SK-N-SH (cell line): Measurements from ENCODE around the gene GASK1B. TPM values are rescaled to one million over a fixed set of nuclear protein-coding genes. Genes with fewer than 3 reads are reported as not detected.

ENCODE experiments used
- CTCF ChIA-PET: fragments of 300-600, 350-600 bp; formaldehyde crosslinking; extraction: SDS; loops from one replicate; lab custom pipeline; 2021; lab: Yijun Ruan, JAX
- POLR2A ChIA-PET: fragments of 350-600 bp; sonication (Branson Sonifier 250); formaldehyde crosslinking; extraction: SDS; loops from one replicate; lab custom pipeline; 2020; ENCODE audit warnings: antibody characterized with exemption, inconsistent platforms; lab: Yijun Ruan, JAX
- DNase-seq: peaks from one replicate; pipeline ENCODE4 v3.0.0; 2012
- H2AFZ ChIP-seq: fragments of 200-600 bp; sonication (generic); 2 replicates; pipeline ENCODE4 v1.8.1; 2016; ENCODE audit warnings: antibody characterized with exemption, mild to moderate bottlenecking, low read depth
- H3F3A ChIP-seq: fragments of 200-600 bp; sonication (generic); replicated peaks from 2 replicates; pipeline ENCODE3; 2016; ENCODE audit warnings: antibody characterized with exemption, mild to moderate bottlenecking; ENCODE audit not compliant: insufficient read depth
- H3K27ac ChIP-seq, 2 experiments: fragments of 200-500 bp in 1 of 2; fragments of 200-600 bp in 1 of 2; sonication (Bioruptor generic) in 1 of 2; sonication (generic), shearing (Covaris generic) in 1 of 2; 2 replicates each; pipeline versions ENCODE4 v1.5.1 to v1.6.1; 2014 to 2016; ENCODE audit warnings: low read depth in 2 of 2, inconsistent platforms in 1 of 2, low read length in 1 of 2, mild to moderate bottlenecking in 1 of 2, mixed read lengths in 1 of 2
- H3K27me3 ChIP-seq: fragments of 200-600 bp; sonication (generic), shearing (Covaris generic); 2 replicates; pipeline ENCODE4 v1.6.1; 2016; ENCODE audit warnings: mixed run types; ENCODE audit not compliant: insufficient read depth
- H3K36me3 ChIP-seq, 2 experiments: fragments of 200-500 bp in 1 of 2; fragments of 200-600 bp in 1 of 2; sonication (Bioruptor generic) in 1 of 2; sonication (generic) in 1 of 2; replicated peaks in 1 of 2; 2 replicates each; pipeline versions ENCODE3 to v1.5.1; 2014 to 2016; ENCODE audit warnings: low read length in 1 of 2, mild to moderate bottlenecking in 1 of 2; ENCODE audit not compliant: insufficient read depth in 2 of 2, control insufficient read depth in 1 of 2
- H3K4me1 ChIP-seq, 2 experiments: fragments of 200-500 bp in 1 of 2; fragments of 200-600 bp in 1 of 2; sonication (Bioruptor generic) in 1 of 2; sonication (generic), shearing (Covaris generic) in 1 of 2; 2 replicates each; pipeline versions ENCODE4 v1.5.1 to v1.6.1; 2014 to 2016; ENCODE audit warnings: low read depth in 1 of 2, low read length in 1 of 2, mixed run types in 1 of 2; ENCODE audit not compliant: insufficient read depth in 2 of 2, control insufficient read depth in 1 of 2
- H3K4me2 ChIP-seq: fragments of 200-600 bp; sonication (generic), shearing (Covaris generic); 2 replicates; pipeline ENCODE4 v1.6.1; 2017; ENCODE audit warnings: mixed run types
- H3K4me3 ChIP-seq, 2 experiments: fragments of 200-500 bp in 1 of 2; fragments of 200-600 bp in 1 of 2; sonication (Bioruptor generic) in 1 of 2; sonication (generic), shearing (Covaris generic) in 1 of 2; 2 replicates each; pipeline versions ENCODE4 v1.5.1 to v1.8.1; 2014 to 2016; ENCODE audit warnings: low read depth in 2 of 2, inconsistent platforms in 1 of 2, low read length in 1 of 2, mild to moderate bottlenecking in 1 of 2, mixed read lengths in 1 of 2, moderate library complexity in 1 of 2
- H3K79me2 ChIP-seq: fragments of 200-600 bp; sonication (generic); 2 replicates; pipeline ENCODE4 v1.8.1; 2017; ENCODE audit warnings: mild to moderate bottlenecking; ENCODE audit not compliant: insufficient read depth
- H3K9ac ChIP-seq: fragments of 200-600 bp; sonication (generic); 2 replicates; pipeline ENCODE4 v1.6.1; 2017; ENCODE audit warnings: mixed run types
- H3K9me2 ChIP-seq: fragments of 200-600 bp; sonication (generic); 2 replicates; pipeline ENCODE4 v1.6.1; 2017; ENCODE audit warnings: mixed run types
- H3K9me3 ChIP-seq: fragments of 200-600 bp; sonication (generic); 2 replicates; pipeline ENCODE4 v1.6.1; 2017; ENCODE audit warnings: mixed run types, mild to moderate bottlenecking, moderate library complexity
- H4K20me1 ChIP-seq: fragments of 200-600 bp; sonication (generic); 2 replicates; pipeline ENCODE4 v1.6.1; 2017; ENCODE audit warnings: mild to moderate bottlenecking, mixed run types; ENCODE audit not compliant: insufficient read depth
- CHD2 ChIP-seq: fragments of 150-350 bp; IDR thresholded peaks from 2 replicates; pipeline ENCODE4 v1.6.1; 2018; ENCODE audit warnings: low read length; ENCODE audit not compliant: partially characterized antibody
- CTCF ChIP-seq: fragments of 200-600 bp; sonication (generic); IDR thresholded peaks from 2 replicates; pipeline ENCODE4 v1.6.1; 2017; ENCODE audit warnings: antibody characterized with exemption, mild to moderate bottlenecking, moderate library complexity
- ELF1 ChIP-seq: IDR thresholded peaks from 2 replicates; pipeline ENCODE4 v1.4.0; 2012
- EZH2phosphoT487 ChIP-seq: fragments of 200-600 bp; sonication (generic); IDR thresholded peaks from 2 replicates; pipeline ENCODE4 v1.6.1; 2017; ENCODE audit warnings: low read depth, mixed run types, mild to moderate bottlenecking, antibody characterized with exemption, moderate library complexity, borderline replicate concordance
- FOXM1 ChIP-seq: IDR thresholded peaks from 2 replicates; pipeline ENCODE4 v1.4.0; 2012; ENCODE audit warnings: low read depth, mild to moderate bottlenecking
- MEF2A ChIP-seq: IDR thresholded peaks from 2 replicates; pipeline ENCODE4 v1.4.0; 2012; ENCODE audit warnings: low read depth, borderline replicate concordance
- NFIC ChIP-seq: IDR thresholded peaks from 2 replicates; pipeline ENCODE4 v1.4.0; 2012; ENCODE audit warnings: borderline replicate concordance
- POLR2AphosphoS5 ChIP-seq: IDR thresholded peaks from 2 replicates; pipeline ENCODE4 v1.6.1; 2012; ENCODE audit warnings: low read depth, low read length
- RCOR1 ChIP-seq: fragments of 150-350 bp; IDR thresholded peaks from 2 replicates; pipeline ENCODE4 v1.6.1; 2017; ENCODE audit warnings: antibody characterized with exemption, low read length
- RFX5 ChIP-seq: IDR thresholded peaks from 2 replicates; pipeline ENCODE4 v1.6.1; 2012; ENCODE audit warnings: mild to moderate bottlenecking, improper control_type of control experiment, low read length
- RXRA ChIP-seq: IDR thresholded peaks from 2 replicates; pipeline ENCODE4 v1.4.0; 2012; ENCODE audit warnings: low read depth, mild to moderate bottlenecking, borderline replicate concordance
- USF2 ChIP-seq: fragments of 150-350 bp; IDR thresholded peaks from 2 replicates; pipeline ENCODE4 v1.6.1; 2017; ENCODE audit warnings: antibody characterized with exemption, low read length, low read depth, borderline replicate concordance
- YY1 ChIP-seq: IDR thresholded peaks from 2 replicates; pipeline ENCODE4 v1.4.0; 2012; ENCODE audit warnings: low read depth, mild to moderate bottlenecking
- WGBS: methylation state at CpG from one replicate; pipeline ENCODE4 v1.1.6; 2017; ENCODE audit warnings: low lambda C conversion rate; 5-methylcytosine and 5-hydroxymethylcytosine counted together
- polyA plus RNA-seq, 3 experiments: library from polyadenylated mRNA; depleted of rRNA; stranded (reverse); fragments of >200 nt; gene quantifications; 2 replicates each; pipeline ENCODE4 v1.2.3, GENCODE V29; 2012

GASK1B gene
- polyA plus RNA-seq, 1 of the 3 experiments (the other 2 are of a cell fraction) = 3.7 TPM

- Histone ChIP-seq H3K9me2 (no peaks in the 10 kb centered on the region), H3K36me3 (no peaks in the 10 kb centered on the region), H3K27ac (no peak overlapping the region), H3K4me3 (no peak overlapping the region), H3F3A (no peaks in the 10 kb centered on the region), H4K20me1 (no peaks in the 10 kb centered on the region), H3K79me2 (no peaks in the 10 kb centered on the region), H3K4me1 (no peaks in the 10 kb centered on the region), H3K27me3 (no peaks in the 10 kb centered on the region)
- ChIA-PET POLR2A (no interaction called here), CTCF (interaction anchor here (1.8 kb wide), 1 partner anchor 8 kb away, joined by 15 read pairs; no protein-coding TSS in a partner anchor)
- no peak for DNase-seq
- TF ChIP-seq RCOR1 = no peak
- no peak for TF ChIP-seq RFX5
- TF ChIP-seq ELF1 = no peak
- TF ChIP-seq USF2 = no peak
- TF ChIP-seq, all 33 proteins: peak for 0
- no peaks in the 10 kb centered on the region for H3K9me3 ChIP-seq
- no peak overlapping the region for H2AFZ ChIP-seq
- no peak overlapping the region for H3K9ac ChIP-seq
- no peak overlapping the region for H3K4me2 ChIP-seq
These were observed 29.1 kb upstream of the GASK1B start for GRCh38 chr4:158201876-158202275.

- 88% methylated on average over 4 of the region's 4 CpGs for WGBS
- H3K9me2 ChIP-seq = no peaks in the 10 kb centered on the region
- TF ChIP-seq RXRA = no peak
- TF ChIP-seq NFIC = no peak
- TF ChIP-seq POLR2AphosphoS5 = no peak
- no peak for TF ChIP-seq FOXM1
- TF ChIP-seq CHD2 = no peak
- no peak for TF ChIP-seq CTCF
- no peak for TF ChIP-seq EZH2phosphoT487
- TF ChIP-seq YY1 = no peak
- no peak for TF ChIP-seq MEF2A
These were observed 28.5 kb upstream of the GASK1B start for GRCh38 chr4:158201322-158201721.

More at GRCh38 chr4:158201322-158201721, 28.5 kb upstream of the GASK1B start:
- Histone ChIP-seq H3K79me2 (no peaks in the 10 kb centered on the region), H3K4me1 (no peaks in the 10 kb centered on the region), H3F3A (no peaks in the 10 kb centered on the region), H4K20me1 (no peaks in the 10 kb centered on the region), H3K9me3 (no peaks in the 10 kb centered on the region), H3K36me3 (no peaks in the 10 kb centered on the region), H3K4me2 (no peak overlapping the region), H2AFZ (no peak overlapping the region), H3K27me3 (no peaks in the 10 kb centered on the region), H3K9ac (no peak overlapping the region), H3K27ac (no peak overlapping the region), H3K4me3 (no peak overlapping the region)
- CTCF ChIA-PET = interaction anchor here (1.8 kb wide), 1 partner anchor 8 kb away, joined by 15 read pairs; no protein-coding TSS in a partner anchor
- POLR2A ChIA-PET = no interaction called here
- no peak for DNase-seq
